ENCODE measurements around the gene SRC. TPM values are rescaled to one million over a fixed set of nuclear protein-coding genes. Genes with fewer than 3 reads are reported as not detected.

SRC gene
- polyA plus RNA-seq, 1 experiment = 13.9 TPM

DNA sequence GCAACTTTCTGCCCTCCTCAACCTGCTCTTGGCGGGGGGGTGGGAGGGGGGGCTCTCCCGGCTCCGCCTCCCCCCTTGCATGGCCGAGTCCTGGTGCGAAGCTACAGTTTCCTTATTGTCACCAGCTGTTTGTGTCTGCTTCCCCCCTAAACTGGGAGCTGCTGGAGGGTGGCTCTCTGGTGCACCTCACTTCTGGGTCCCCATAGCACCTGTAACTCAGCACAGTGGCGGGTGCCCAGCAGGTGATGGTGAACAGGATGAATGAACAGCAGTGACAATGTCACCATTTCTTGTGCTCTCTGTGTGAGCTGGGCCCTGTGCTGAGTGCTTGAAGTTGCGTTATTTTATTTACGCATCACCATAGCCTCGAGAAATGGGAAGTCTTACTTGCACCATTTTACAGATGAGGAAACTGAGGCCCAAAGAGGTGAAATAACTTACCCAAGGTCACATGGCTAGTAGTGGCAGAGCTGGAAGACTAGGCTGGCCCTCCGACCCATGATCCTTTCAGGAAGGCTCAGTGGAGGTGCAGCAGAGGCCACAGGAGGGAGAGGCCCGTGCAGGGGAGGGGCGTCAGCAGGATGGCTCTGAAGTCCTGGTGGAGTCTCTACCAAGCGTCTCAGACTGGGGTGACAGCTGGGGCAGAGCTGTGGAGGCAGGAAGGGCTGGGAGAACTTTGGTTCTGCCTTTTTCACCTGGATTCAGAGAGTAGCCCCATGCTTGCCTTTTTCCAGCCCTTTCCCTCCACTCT is 41.8 kb downstream of the SRC start:
- no peak for DNase-seq (ENCODE audit: low read depth, low spot score)
- CTCF ChIA-PET = interaction anchor here (1.1 kb wide), 1 partner anchor 147 kb away, joined by 3 read pairs; no protein-coding TSS in a partner anchor

DNA sequence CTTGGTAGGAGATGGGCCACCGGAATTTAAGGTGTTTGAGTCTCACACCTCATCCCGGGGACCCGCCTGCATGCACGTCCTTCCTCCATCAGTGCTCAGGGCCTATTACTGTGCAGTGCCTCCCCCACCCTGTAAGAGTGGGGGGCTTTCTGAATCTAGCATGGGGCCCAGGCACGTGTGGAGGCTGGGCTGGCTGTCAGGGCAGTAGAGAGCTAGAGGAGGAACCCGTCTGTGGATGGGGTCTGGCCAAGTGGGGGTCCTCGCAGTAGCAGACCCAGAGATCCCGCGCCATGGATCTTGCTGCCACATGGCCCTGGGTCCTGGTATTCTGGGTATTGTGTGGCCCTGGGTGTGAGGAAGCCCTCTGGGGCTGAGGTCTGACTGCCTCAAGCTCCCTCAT is 42.9 kb downstream of the SRC start:
- POLR2A ChIA-PET = interaction anchor here (0.6 to 0.7 kb wide), 2 partner anchors 113 to 606 kb away, joined by 3 to 11 read pairs; no protein-coding TSS in a partner anchor
- DNase-seq (ENCODE audit: low read depth, low spot score) = no peak
- H3K4me3 ChIP-seq (ENCODE audit: low read depth, low read length) = no peak overlapping the region
- TF ChIP-seq, protein P1, sequence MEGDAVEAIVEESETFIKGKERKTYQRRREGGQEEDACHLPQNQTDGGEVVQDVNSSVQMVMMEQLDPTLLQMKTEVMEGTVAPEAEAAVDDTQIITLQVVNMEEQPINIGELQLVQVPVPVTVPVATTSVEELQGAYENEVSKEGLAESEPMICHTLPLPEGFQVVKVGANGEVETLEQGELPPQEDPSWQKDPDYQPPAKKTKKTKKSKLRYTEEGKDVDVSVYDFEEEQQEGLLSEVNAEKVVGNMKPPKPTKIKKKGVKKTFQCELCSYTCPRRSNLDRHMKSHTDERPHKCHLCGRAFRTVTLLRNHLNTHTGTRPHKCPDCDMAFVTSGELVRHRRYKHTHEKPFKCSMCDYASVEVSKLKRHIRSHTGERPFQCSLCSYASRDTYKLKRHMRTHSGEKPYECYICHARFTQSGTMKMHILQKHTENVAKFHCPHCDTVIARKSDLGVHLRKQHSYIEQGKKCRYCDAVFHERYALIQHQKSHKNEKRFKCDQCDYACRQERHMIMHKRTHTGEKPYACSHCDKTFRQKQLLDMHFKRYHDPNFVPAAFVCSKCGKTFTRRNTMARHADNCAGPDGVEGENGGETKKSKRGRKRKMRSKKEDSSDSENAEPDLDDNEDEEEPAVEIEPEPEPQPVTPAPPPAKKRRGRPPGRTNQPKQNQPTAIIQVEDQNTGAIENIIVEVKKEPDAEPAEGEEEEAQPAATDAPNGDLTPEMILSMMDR (IDR thresholded peaks at IDR 0.05; ENCODE audit: low read depth, low read length) = no peak
- H3K9me3 ChIP-seq (ENCODE audit: control insufficient read depth, insufficient read depth, low read length) = no peaks in the 10 kb centered on the region; the same call in 1 of the 2 replicates
- H3K27me3 ChIP-seq (ENCODE audit: control insufficient read depth, insufficient read depth, low read length) = no peaks in the 10 kb centered on the region
- H3K27ac ChIP-seq (ENCODE audit: low read depth, low read length) = no peak overlapping the region
- CTCF ChIA-PET = interaction anchor here (1.1 kb wide), 1 partner anchor 146 kb away, joined by 3 read pairs; no protein-coding TSS in a partner anchor

More for the DNA sequence above, 41.8 kb downstream of the SRC start:
- Histone ChIP-seq H3K27me3 (ENCODE audit: control insufficient read depth, insufficient read depth, low read length) (no peaks in the 10 kb centered on the region), H3K9me3 (ENCODE audit: control insufficient read depth, insufficient read depth, low read length) (no peaks in the 10 kb centered on the region; the same call in 1 of the 2 replicates), H3K27ac (ENCODE audit: low read depth, low read length) (no peak overlapping the region), H3K4me3 (ENCODE audit: low read depth, low read length) (no peak overlapping the region)
- POLR2A ChIA-PET = interaction anchor here (0.7 kb wide), 1 partner anchor 607 kb away, joined by 11 read pairs; no protein-coding TSS in a partner anchor
- TF ChIP-seq, protein P1 (IDR thresholded peaks at IDR 0.05; ENCODE audit: low read depth, low read length) = no peak

DNA sequence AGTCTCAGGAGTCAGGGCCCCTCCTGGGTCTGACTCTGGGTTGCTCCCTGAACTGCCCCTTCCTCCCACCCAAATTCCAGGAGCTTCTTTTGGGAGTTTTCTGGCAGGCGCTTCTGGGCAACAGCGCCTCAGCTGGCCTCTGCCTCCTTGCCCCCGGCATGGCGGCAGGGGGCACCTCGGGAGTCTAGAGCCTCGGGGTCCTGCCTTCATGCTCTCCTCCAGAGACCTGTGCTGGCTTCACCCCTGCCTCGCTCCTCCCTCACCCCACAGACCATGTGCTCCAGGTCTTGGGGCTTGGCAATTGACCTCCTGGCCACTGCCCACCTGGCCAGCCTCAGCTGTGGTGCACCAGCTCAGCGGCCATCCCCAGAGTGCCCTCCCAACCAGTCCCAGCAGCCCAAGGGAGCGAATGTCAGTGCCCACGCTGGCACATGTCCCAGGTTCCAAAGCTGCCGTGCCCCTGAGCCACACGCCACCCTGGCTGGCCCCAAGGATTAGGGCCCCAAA is 43.4 kb downstream of the SRC start:
- H3K4me3 ChIP-seq (ENCODE audit: low read depth, low read length) = no peak overlapping the region
- no peaks in the 10 kb centered on the region for H3K27me3 ChIP-seq (ENCODE audit: control insufficient read depth, insufficient read depth, low read length)
- no peak overlapping the region for H3K27ac ChIP-seq (ENCODE audit: low read depth, low read length)
- no peaks in the 10 kb centered on the region; the same call in 1 of the 2 replicates for H3K9me3 ChIP-seq (ENCODE audit: control insufficient read depth, insufficient read depth, low read length)
- POLR2A ChIA-PET = interaction anchor here (0.6 kb wide), 1 partner anchor 114 kb away, joined by 3 read pairs; no protein-coding TSS in a partner anchor
- TF ChIP-seq, protein P1 (IDR thresholded peaks at IDR 0.05; ENCODE audit: low read depth, low read length) = no peak
- DNase-seq (ENCODE audit: low read depth, low spot score) = no peak
- CTCF ChIA-PET = interaction anchor here (1.1 kb wide), 1 partner anchor 146 kb away, joined by 3 read pairs; no protein-coding TSS in a partner anchor

DNA sequence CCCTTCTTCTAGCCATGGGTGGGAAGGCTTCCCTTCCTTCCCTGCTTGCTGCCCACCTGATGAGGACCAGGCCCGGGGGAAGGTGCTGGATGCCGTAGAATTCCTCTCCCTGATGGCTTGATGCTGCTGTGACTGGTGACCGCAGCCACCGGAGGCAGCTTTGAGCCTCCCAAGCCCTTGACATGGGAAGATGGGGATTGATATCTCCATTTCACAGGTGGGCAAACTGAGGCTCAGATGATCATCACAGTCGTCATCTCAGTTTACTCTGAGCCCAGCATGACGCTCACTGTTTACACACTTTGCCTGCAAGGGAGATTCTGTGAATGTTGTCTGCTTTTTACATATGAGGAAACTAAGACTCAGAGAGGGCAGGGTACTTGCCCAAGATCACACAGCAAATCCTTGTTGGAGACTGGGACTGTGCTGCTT is 43.9 kb downstream of the SRC start:
- no peak for DNase-seq (ENCODE audit: low read depth, low spot score)
- CTCF ChIA-PET = interaction anchor here (2.7 kb wide), 1 partner anchor 145 kb away, joined by 10 read pairs; no protein-coding TSS in a partner anchor
- Histone ChIP-seq H3K27me3 (ENCODE audit: control insufficient read depth, insufficient read depth, low read length) (no peaks in the 10 kb centered on the region), H3K4me3 (ENCODE audit: low read depth, low read length) (no peak overlapping the region), H3K9me3 (ENCODE audit: control insufficient read depth, insufficient read depth, low read length) (no peaks in the 10 kb centered on the region; the same call in 1 of the 2 replicates), H3K27ac (ENCODE audit: low read depth, low read length) (no peak overlapping the region)
- POLR2A ChIA-PET = interaction anchor here (1.4 kb wide), 1 partner anchor 107 kb away, joined by 3 read pairs; no protein-coding TSS in a partner anchor
- TF ChIP-seq, protein P1 (IDR thresholded peaks at IDR 0.05; ENCODE audit: low read depth, low read length) = no peak

Measured in AG04450 (cell line).